Measurements from ENCODE around the gene DNAAF5. TPM values are rescaled to one million over a fixed set of nuclear protein-coding genes. Genes with fewer than 3 reads are reported as not detected.

Gene DNAAF5
- total RNA-seq, 1 experiment from 2014 or later: 82.8 TPM

- peak; percentile 87 for DNase-seq (ENCODE audit: low read depth)
Measured at GRCh38 chr7:832167-832967, 105.9 kb downstream of the DNAAF5 start, which contains the start of gene SUN1. TSS of gene SUN1 (plus strand) at chr7:832476. CDS start at chr7:832525, 49 bp downstream.

- DNase-seq (ENCODE audit: low read depth): no peak
Measured at GRCh38 chr7:832968-833424, 106.5 kb downstream of the DNAAF5 start.

DNA sequence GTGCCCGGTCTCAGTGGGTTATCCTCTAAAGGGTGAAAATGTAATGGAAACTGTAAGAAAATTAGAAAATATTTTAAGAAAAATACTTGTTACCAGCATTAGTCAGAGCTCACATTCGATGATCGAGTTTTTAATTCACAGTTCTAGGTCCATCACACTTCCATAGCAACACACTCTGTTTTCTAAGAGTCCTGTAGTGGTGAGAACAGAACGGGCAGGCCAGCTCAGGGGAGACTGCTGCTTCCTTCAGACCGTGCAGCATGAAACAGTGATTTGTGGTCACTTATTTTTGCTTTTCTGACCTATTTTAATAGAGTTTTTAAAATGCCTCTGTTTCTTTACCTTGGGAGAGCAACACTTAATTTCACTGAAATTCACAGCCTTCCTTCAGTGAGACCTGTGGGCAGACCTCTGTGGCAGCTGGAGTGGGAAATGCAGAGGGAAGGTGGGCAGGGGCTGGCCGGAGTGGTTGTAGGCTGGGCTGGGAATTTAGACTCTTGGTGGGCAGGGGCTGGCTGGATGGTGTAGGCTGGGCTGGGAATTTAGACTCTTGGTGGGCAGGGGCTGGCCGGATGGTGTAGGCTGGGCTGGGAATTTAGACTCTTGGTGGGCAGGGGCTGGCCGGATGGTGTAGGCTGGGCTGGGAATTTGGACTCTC is 107.2 kb downstream of the DNAAF5 start:
- no peak for DNase-seq (ENCODE audit: low read depth)

DNA sequence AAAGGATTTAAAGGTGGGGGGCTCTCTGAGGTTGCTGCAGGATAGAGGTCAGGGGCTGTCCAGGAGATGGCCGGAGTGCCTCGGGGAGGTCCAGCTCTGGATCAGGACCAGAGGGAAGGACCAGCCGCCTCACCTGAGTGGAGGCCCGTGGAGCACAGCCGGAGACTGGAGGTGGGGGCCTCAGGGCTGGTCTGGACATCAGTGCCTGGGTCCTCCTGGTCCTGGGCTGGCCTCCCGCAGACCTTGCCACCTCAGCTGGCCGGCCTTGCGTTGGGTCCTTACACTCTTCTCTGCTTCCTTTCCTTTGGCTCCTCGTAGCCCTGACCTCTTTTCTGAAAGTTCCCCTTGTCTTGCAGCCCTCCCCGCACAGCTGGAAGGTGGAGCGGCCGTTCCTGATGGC is 107.8 kb downstream of the DNAAF5 start:
- no peak for DNase-seq (ENCODE audit: low read depth)

GRCh38 chr7:835021-835420 is 108.5 kb downstream of the DNAAF5 start:
- no peak for DNase-seq (ENCODE audit: low read depth)

- DNase-seq (ENCODE audit: low read depth): peak; percentile 43
Measured at GRCh38 chr7:835485-836401, 109.2 kb downstream of the DNAAF5 start.

Other genes starting within 250 kb of the DNAAF5 start
- 21.6 and 23.1 TPM in 2 replicates for gene PDGFA, start 206.9 kb upstream of the DNAAF5 start, total RNA-seq (2014; rRNA removed; shearing (Covaris generic))
- gene PRKAR1B, start 582 bp downstream of the DNAAF5 start, total RNA-seq (2014; rRNA removed; shearing (Covaris generic)): 18.6 and 27.2 TPM in 2 replicates
- gene SUN1, start 105.8 kb downstream of the DNAAF5 start, total RNA-seq (2014; rRNA removed; shearing (Covaris generic)): 81.8 and 130 TPM in 2 replicates
- 48.0 and 51.0 TPM in 2 replicates for gene GET4, start 149.9 kb downstream of the DNAAF5 start, total RNA-seq (2014; rRNA removed; shearing (Covaris generic))
- 1.6 and 2.3 TPM in 2 replicates for gene ADAP1, start 228.0 kb downstream of the DNAAF5 start, total RNA-seq (2014; rRNA removed; shearing (Covaris generic))
- gene COX19, start 248.8 kb downstream of the DNAAF5 start, total RNA-seq (2014; rRNA removed; shearing (Covaris generic)): 7.0 and 9.6 TPM in 2 replicates